Fibroblast of skin of right biceps (primary cell): Measurements from ENCODE around the gene DHDDS.
"Not testable (repeated sequence)": the region's sequence is repeated elsewhere in the genome, so short reads cannot be mapped to it uniquely, and the experiment has no call there.

Experiments
- DNase-seq: peaks from one replicate; pipeline ENCODE4 v3.0.0-alpha.2; 2013

DHDDS gene

GRCh38 chr1:26477446-26478152, 45.5 kb downstream of the DHDDS start:
- DNase-seq, result peak; percentile 40

- DNase-seq, result no peak
Measured at GRCh38 chr1:26478159-26478558, 46.0 kb downstream of the DHDDS start.

DNA sequence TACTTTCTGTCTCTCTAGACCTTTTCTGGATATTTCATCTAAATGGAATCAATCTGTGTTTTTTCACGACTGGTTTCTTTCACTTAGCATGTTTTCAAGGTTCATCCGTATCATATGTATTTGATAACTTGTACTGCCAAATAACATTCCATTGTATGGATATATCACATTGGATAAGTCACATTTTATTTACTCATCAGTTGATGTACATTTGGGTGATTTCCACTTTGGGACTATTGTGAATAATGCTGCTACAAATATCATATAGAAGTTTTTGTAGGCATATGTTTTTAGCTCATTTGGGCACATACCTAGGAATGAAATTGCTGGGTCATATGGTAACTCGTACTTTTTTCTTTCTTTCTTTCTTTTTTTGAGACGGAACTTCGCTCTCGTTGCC, 46.9 kb downstream of the DHDDS start:
- DNase-seq, result no peak

- peak; percentile 77 for DNase-seq
Measured at GRCh38 chr1:26482921-26483320, 50.8 kb downstream of the DHDDS start.

DNA sequence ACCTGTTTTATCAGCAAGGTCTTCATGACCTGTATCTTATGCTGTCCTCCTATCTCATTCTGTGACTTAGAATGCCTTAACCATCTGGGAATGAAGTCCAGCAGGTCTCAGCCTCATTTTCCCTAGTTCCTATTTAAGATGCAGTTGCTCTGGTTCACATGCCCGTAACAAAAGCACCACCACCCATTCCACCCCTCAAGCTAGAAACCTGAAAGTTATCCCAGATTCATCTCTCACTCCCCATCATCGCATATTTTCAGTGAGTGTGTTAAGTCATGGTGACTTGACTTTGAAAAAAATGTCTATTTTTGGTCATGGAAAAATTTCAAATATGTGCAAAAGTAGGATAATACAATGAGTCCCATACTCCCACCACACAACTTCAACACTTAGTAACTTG, 51.9 kb downstream of the DHDDS start:
- peak; percentile 77 for DNase-seq

- DNase-seq, result no peak
Measured at GRCh38 chr1:26490155-26490554, 58.0 kb downstream of the DHDDS start.

GRCh38 chr1:26493267-26493666, 61.1 kb downstream of the DHDDS start:
- DNase-seq, result no peak

- DNase-seq, result no peak
Measured at GRCh38 chr1:26493938-26494337, 61.8 kb downstream of the DHDDS start.

GRCh38 chr1:26496861-26497260, 64.7 kb downstream of the DHDDS start:
- DNase-seq, result no peak

- DNase-seq, result no peak
Measured at GRCh38 chr1:26498894-26499293, 66.8 kb downstream of the DHDDS start.

DNA sequence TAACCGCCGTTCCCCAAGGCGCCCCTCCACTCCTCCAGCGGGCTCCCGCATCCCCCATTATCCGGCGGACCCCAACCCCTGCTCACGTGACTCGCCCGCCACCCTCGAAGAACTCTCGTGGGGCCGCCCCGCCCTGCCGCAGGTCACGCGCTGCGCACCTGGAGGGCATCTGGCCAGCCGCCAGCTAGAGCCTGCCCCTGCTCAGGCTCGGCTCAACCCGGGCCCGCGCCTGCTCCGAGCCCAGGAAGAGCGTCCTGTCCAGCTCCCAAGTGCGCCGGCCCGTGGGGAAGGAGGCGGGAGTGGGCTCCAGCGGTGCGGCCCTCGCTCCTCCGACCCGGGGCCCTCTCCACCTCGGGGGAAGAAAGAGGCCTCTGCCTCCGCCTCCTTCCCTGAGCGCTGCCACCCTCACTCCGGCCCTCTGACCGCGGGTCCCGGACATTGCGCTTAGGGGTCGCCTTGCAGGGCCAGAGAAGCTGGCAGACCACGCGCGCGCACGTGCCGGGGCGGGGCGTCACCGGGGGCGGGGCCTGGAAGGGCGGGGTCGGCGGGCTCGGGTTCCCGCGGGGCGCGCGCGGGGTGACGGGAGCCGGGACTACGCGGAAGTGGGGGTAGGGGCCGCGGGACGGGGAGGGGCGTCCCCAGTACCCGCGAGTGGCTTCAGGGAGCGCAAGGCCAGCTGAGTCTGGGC, 68.5 kb downstream of the DHDDS start:
- DNase-seq, result peak; percentile 83

DNA sequence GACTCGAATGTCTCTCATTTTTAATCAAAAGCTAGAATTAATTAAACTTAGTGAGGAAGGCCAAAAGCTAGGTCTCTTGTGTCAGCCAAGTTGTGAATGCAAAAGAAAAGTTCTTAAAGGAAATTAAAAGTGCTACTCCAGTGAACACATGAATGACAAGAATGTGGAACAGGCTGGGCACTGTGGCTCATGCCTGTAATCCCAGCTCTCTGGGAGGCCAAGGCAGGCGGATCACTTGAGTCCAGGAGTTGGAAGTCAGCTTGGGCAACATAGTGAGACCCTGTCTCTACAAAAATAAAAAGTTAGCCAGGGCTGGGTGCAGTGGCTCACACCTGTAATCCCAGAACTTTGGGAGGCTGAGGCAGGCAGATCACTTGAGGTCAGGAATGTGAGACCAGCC, 78.6 kb downstream of the DHDDS start:
- DNase-seq, result peak; percentile 6

DNA sequence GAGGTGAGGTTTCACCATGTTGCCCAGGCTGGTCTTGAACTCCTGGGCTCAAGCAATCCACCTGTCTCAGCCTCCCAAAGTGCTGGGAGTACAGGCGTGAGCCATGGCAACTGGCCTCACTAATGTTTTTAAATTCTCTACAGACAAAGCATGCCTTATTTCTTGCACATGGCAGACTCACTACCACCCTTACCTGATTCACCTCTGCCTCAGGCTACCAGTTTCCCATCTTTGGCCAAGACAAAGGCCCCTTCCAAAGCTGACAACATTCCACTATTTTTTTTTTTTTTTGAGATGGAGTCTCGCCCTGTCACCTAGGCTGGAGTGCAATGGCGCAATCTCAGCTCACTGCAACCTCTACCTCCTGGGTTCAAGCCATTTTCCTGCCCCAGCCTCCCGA, 83.7 kb downstream of the DHDDS start:
- DNase-seq, result not testable (repeated sequence)

DNA sequence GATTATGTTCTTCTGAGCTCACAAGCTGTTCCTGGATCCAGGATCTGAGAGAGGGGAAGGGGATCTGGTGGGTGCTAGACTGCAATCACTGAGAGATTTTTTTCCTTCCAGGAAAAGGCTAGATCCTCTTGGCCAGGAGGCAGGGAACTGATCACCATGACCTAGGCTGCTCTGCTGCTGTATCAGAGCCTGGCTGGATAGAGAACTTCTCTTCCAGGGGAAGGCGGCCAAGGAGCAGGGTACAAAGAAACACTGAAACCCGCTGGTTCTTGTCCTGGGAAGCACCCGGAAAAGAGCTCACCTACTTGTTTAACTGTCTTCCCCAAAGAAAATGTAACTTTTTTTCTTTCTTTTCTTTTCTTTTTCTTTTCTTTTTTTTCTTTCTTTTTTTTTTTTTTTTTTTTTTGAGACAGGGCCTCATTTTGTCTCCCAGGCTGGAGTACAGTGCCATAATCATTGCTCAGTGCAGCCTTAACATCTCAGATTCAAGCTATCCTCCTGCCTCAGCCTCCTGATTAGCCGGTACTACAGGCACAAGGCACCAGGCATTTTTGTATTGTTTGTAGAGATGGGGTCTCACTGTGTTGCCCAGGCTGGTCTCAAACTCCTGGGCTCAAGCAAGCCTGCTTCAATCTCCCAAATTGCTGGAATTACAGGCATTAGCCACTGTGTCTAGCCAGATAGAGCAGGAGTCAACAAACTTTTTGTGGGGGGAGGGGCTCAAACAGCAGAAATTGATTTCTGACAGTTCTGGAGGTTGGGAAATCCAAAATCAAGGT, 85.1 kb downstream of the DHDDS start:
- DNase-seq, result no peak

GRCh38 chr1:26517766-26518049, 85.6 kb downstream of the DHDDS start:
- DNase-seq, result no peak

DNA sequence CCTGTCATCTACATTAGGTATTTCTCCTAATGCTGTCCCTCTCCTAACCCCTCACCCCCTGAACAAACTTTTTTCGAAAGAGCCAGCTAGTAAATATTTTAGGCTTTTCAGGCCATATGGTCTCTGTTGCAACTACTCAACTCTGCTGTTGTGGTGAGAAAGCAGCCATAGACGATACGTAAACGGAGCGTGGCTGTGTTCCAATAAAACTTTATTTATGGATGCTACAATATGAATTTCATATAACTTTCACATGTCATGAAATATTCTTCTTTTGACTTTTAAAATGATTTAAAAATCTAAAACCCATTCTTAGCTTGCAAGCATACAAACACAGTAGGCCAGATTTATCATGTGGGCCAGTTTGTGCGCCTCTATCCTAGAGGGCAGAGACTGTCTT, 86.2 kb downstream of the DHDDS start:
- DNase-seq, result no peak

GRCh38 chr1:26520339-26520738, 88.2 kb downstream of the DHDDS start:
- no peak for DNase-seq
